ENCODE results near the gene SIRT5.

DNA sequence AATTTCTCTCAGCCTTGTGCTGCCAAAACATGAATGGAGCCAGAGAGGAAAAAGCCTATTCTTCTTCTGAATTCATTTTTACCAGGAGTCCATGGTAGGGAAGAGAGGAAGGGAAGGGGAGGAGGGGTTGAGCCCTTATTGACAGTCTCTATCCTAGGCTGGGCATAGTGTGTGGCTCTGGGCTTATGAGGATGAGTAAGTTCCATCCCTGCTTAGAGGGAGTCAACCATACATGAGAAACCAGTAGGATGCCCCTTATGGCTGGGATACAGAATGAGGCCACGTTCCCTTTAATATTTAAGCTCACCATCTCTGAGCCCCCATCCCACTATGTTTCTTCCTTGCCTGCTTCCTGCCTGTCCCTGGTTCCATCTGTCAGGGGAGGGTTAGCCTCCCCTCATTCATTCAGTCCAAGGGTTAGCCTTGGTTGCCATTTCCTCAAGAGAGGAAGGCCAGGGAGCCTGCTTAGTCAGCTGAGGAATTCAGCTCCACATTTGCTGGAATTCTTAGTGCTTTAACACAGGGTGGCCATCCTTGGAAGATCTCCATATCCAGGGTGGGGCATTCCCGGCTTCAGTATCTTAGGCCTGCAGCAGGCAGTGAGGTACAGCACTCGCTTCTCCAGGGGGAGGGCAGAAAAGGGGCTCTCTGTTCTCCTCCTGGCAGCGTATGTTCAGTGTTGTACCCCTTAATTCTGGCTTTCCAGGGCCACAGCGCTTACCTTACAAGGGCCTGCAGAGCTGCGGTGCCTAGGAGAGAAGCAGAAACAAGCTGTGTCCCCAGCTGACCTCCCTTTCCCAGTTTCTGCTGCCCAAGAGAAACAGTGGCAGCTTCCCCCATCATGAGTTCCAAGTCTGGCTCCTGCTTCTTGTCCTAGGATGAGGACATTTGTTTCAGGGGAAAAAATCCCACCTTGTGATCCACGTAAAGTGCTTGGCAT, 12.5 kb downstream of the SIRT5 start:
- TF ChIP-seq, protein P1, sequence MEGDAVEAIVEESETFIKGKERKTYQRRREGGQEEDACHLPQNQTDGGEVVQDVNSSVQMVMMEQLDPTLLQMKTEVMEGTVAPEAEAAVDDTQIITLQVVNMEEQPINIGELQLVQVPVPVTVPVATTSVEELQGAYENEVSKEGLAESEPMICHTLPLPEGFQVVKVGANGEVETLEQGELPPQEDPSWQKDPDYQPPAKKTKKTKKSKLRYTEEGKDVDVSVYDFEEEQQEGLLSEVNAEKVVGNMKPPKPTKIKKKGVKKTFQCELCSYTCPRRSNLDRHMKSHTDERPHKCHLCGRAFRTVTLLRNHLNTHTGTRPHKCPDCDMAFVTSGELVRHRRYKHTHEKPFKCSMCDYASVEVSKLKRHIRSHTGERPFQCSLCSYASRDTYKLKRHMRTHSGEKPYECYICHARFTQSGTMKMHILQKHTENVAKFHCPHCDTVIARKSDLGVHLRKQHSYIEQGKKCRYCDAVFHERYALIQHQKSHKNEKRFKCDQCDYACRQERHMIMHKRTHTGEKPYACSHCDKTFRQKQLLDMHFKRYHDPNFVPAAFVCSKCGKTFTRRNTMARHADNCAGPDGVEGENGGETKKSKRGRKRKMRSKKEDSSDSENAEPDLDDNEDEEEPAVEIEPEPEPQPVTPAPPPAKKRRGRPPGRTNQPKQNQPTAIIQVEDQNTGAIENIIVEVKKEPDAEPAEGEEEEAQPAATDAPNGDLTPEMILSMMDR (IDR thresholded peaks at IDR 0.05) = no peak
- TF ChIP-seq POLR2AphosphoS5 (IDR thresholded peaks at IDR 0.05; ENCODE audit: insufficient read depth in 1 of 2, low read depth in 1 of 2) (no peak), POLR2A (IDR thresholded peaks at IDR 0.05) (no peak)

Data from vagina (tissue), 2 donors.